IMR-90 (cell line): ENCODE data around the gene GAREM1.

Experiments used
- CTCF ChIP-seq: conservative IDR thresholded peaks from 2 replicates; pipeline ENCODE4 v1.5.1; 2012; ENCODE audit warnings: mild to moderate bottlenecking, low read depth, low read length, improper control_type of control experiment
- FOS ChIP-seq: fragments of 150-350 bp; IDR thresholded peaks from 2 replicates; pipeline ENCODE4 v1.6.1; 2016; ENCODE audit warnings: low read depth, low read length
- MAFK ChIP-seq: IDR thresholded peaks from 2 replicates; pipeline ENCODE4 v1.6.1; 2012; ENCODE audit warnings: low read depth, low read length, improper control_type of control experiment
- MAZ ChIP-seq: IDR thresholded peaks from 2 replicates; pipeline ENCODE4 v1.6.1; 2012; ENCODE audit warnings: low read depth, mild to moderate bottlenecking, low read length, improper control_type of control experiment, moderate library complexity, borderline replicate concordance
- POLR2A ChIP-seq: IDR thresholded peaks from 2 replicates; pipeline ENCODE4 v1.6.1; 2012; ENCODE audit warnings: mild to moderate bottlenecking, low read depth, low read length
- RAD21 ChIP-seq: IDR thresholded peaks from 2 replicates; pipeline ENCODE4 v1.6.1; 2012; ENCODE audit warnings: low read length, improper control_type of control experiment
- RCOR1 ChIP-seq: IDR thresholded peaks from 2 replicates; pipeline ENCODE4 v1.6.1; 2012; ENCODE audit warnings: mild to moderate bottlenecking, low read length, improper control_type of control experiment; ENCODE audit not compliant: insufficient replicate concordance
- SMC3 ChIP-seq: fragments of 150-350 bp; IDR thresholded peaks from 2 replicates; pipeline ENCODE4 v1.6.1; 2016; ENCODE audit warnings: low read depth, mild to moderate bottlenecking, antibody characterized with exemption, low read length, moderate library complexity

GRCh38 chr18:32381761-32382160 is 88.9 kb downstream of the GAREM1 start:
- TF ChIP-seq CTCF: no peak
- no peak for TF ChIP-seq FOS
- no peak for TF ChIP-seq RCOR1
- TF ChIP-seq RAD21: no peak
- no peak for TF ChIP-seq POLR2A
- no peak for TF ChIP-seq MAFK
- no peak for TF ChIP-seq SMC3
- TF ChIP-seq MAZ: no peak
